Stimulated activated CD4-positive, alpha-beta T cell treated with anti-CD3 and anti-CD28 coated beads, TNF-alpha, amount 100 ng/mL, for 24 hours (primary cell): ENCODE results near the gene CORO1C.

Experiments
- DNase-seq, 3 experiments: peaks; one replicate each; pipeline ENCODE4 v3.0.0-alpha.2; 2020; ENCODE audit warnings: low read depth in 3 of 3

CORO1C gene

DNA sequence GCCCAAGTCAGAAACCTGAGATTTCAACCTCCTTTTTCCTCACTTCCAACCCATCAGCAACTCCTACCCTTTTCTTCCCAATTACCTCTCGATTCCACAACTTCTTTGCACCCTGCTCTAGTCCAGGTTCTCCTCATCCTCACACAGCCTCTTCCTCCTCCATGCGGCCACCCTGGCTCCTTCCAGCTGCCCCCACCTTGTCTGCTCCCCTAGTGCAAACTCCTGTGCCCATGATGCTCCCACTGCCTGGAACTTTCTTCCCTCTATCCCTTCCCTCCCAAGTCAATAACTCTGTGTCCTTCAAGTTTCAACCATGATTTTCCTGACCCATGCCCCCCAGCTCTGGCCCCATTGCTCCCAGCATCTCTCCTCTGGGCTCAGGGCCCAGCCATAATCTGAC lies 115.0 kb downstream of the CORO1C start:
- no peak for DNase-seq

DNA sequence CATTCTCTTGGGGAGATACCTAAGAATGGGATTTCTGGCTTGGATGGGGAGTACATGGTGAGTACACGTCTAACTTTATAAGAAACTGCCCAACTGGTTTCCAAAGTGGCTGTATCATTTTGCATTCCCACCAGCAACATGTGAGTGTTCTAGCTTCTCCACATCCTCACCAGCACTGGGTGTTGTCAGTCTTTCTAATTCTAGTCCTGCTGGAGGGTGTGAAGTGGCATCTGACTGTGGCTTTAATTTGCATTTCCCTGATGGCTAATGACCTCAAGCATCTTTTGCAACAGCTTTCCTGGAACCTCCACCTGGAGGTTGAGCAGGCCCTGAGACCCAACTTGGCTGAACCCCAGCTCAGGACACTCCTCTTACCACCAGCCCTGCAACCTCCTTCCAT lies 115.4 kb downstream of the CORO1C start:
- no peak for DNase-seq

DNA sequence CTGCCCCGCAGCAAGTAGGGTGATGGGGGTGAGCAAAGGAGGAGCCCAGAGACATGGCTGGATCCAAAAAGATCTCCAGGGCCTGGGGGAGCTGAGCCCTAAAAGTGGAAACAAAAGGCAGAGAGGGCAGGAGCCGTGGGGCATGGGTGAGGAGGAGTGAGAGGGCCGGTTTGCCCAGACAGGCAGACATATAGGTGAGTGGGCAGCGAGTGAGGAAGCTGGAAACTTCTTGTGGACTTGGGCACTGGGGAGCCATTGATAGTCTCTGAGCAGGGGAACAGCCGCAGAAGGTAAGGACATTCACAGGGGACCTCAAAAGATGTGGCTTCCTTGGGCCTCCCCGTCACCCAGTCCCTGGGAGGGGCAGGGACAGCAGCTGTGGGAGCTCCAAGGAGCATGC lies 116.7 kb downstream of the CORO1C start:
- no peak for DNase-seq

DNA sequence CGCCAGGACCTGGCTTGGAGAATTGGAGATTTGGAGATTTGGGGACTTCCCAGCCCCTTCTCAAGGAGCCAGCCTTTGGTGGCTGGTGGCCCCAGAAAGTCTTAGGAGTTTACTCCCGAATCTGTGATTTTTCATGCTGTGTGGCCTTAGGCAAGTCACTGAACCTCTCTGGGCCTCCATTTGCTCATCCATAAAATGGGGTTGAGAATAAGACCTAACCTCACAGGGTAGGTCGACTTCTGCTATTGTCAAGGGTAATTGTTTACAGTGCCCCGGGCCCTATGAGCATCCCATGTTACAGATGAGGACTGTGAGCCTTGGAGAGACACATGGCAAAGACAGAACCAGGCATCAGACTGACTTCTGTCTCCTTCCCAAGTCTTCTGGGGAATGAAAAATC lies 117.3 kb downstream of the CORO1C start:
- DNase-seq, result no peak

DNA sequence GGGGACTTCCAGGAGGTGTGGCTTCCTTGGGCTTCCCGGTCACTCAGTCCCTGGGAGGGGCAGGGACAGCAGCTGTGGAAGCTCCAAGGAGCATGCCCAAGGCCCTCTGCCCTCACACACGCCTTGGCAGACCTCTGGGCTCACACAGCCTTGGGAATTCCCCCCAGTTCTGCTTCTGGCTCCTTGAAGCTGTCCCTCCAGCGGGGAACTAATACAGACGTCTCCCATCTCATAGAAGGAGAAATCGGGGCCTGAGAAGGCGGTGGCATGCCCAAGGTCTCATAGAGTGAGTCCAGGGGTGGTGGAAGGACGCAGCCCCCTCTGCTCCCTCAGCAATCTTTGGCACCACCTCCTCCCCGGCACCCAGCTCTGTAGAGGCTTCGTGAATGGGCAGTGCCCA lies 117.8 kb downstream of the CORO1C start:
- DNase-seq, result no peak

DNA sequence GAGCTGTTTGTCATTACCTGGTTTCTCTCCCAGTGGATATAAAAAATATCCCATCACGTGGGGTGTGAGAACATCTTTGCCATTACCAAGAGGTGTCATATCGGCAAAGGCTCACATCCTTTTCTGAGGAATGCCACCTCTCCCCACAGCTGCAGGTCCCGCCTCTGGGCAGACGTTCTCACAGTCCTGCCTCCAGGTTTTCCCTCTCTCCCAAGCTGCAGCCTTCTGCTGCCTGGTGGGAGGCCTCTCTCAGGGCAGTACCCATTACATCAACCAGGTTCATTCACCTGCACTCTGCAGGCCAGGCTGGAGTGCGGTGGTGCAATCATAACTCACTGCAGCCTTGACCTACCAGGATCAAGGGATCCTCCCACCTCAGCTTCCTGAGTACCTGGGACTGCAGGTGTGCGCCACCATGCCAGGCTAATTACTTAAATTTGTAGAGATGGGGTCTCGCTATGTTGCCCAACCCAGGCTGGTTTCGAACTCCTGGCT lies 118.5 kb downstream of the CORO1C start:
- no peak for DNase-seq

DNA sequence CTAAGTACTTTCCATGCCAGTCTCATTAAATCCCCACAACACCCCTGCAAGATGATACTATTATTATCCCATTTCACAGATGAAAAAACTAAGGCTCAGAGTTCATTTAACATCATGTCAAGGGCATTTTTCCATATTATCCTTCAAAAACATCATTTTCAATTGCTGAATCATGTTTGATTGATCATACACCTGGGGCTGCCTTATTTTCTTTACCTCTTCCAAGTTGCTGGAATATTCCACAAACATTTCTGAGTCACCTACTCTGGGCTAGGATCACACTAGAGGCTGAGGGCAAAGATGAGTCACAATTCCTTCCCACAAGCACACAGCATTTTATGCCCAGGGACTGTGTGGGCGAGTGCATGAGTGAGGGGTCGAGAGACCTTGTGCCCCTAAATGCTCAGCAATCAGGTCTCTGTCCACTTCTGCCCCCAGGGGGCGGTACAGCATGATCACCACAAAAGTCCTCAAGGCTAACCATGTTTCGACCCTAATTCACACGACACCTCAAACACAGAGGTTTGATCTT lies 119.4 kb downstream of the CORO1C start:
- DNase-seq, result peak in 1 of 3 experiments; percentile 59

DNA sequence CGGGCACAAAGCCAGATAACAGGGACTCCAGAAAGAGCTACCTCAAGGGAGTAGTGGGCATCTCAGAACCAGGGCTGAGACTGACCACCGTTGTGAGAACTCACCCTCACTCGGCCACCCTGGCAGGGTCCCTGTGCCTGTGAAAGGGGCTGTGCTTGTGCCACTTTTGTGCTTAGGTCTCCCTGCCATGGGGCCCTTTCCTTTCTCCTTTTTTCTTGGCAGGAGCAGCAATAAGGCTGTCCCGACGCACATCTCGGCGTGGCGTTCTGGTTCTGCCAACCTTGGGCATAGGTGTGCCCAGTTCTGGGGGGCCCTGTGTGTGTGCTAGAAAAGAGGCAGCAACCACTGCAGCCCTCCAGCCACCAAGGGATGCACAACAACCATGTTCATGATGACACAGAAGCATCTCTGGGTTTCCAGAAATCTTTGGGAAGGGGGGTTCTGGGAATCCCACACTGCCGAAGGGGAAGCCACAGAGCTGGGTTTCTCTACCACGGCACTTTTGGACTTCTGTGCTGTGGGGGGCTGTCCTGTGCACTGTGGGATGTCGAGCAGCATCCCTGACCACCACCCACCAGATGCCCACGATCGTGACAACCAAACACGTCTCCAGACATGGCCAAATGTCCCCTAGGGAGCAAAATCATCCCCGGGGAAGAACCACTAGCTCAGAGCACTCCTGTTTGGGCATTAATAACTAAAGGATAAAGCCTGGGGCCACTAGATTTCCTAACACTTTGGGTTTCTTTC lies 120.3 kb downstream of the CORO1C start:
- DNase-seq, result no peak

DNA sequence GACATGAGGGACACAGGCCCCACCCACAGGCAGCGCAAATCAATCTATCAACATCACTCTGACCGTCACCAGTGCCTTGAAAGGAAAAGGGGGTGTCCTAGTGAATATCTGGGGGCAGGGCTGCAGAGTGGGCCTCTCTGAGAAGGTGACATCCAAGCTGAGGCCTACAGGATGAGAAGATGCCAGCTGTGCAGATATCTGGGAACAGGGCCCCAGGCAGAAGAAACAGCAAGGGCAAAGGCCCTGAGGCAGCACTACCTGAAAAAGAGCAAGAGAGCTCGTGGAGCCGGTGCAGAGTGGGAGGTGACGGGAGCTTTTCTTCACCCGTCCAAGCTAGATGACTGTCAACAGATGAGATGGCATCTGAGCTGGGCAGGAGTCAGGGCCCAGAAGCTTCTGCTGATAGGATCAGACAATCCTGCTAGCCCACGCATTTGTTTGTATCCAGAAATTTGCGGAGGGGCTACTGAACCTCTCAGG lies 120.9 kb downstream of the CORO1C start:
- no peak for DNase-seq

DNA sequence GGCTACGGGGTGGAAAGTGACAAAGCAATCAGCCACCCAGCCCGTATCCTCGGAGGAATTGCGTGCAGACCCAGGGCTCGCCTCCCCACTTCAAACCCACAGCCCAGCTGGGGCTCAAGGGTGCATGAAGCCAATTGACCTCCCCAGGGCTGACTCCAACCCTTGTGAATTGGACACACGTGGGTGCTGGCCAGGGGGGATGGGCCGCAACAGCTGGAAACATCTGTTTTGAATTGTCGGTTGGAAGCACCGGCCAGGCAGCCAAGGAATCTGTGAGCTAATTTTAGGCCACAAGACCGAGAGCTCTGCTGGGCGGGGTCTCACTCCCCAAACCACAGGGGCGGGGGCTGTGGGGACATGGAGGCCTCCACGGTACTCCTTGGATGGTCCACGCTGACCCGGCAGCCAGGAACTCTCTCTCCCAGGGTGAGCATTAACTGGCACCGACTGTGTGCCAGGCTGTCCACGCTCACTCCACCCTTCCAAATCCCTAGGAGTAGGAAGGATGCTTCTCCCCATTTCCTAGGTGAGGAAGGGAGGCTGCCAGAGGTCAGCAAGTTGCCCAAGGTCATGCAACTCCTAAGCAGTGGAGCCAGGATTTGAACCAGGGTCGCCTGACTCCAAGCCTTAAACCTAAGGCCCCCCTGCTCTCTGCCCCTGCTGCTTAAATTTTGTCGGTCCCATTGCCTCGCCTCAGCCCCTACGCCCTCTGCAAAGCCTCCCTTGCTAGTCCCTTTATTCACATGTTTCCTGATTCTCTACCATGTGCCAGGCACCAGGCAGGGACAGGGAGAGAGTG lies 121.6 kb downstream of the CORO1C start:
- no peak for DNase-seq

DNA sequence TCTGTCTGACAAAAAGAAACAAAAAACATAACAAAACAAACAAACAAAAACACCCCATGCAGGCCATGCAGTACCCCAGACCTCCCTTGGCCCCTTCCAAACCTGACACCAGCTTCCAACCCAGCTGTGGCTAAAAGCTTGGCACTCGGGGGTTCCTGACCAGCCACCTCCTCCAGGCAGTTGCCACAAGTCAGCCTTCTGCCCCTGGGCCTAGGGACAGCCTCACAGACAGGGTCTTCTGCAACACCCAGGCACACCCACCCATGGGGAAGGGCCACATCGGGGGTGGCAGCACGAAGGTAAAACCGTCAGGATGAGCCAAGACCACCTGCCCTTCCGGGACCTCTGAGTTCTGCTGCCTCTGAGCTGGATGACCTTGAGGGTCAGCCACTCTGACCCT lies 122.7 kb downstream of the CORO1C start:
- DNase-seq, result no peak

DNA sequence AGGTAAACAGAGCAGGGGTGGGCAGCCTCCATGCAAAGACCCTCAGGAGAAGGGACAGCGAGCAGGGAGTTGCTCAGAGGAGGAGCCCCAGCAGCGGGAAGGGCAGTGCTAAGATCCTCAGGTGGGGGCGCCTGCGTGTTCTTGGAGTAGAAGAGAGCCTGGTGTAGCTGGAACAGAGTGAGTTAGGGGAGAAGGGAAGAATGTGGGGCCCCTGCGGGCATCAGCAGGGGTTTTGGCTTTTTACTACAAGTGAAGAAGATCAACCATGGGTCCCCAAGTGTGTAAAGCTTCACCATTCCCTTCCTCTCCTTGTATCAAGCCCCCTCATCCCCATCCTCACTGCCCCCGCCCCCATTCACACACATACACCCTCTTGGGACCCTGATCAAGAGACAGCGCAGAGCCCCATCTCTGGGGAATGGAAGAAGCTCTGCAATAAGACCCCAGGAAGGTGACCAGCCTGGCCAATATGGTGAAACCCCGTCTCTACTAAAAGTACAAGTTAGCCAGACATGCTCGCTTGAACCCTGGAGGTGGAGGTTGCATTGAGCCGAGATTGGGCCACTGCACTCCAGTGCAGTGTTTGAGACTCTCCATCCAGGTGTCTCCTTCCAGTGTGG lies 123.2 kb downstream of the CORO1C start:
- DNase-seq, result no peak

DNA sequence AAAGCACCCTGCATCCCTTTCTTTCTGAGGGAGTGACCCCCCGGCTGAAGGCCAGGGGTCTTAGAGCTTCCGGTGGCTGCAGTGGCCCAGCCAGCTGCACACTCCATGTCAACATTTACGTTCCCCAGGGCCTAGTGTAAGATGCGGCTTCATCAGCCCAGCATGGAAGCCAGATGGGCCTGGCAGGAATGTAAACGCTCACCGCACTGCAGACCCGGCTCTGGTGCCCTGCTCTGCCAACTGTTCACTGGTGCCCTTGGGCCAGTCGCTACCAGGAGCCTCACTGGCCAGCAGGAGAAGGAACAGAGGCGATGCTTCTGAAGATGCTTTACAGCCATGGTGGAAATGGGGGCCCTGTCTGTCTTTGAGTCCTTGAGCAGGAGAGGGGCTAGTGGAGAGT lies 124.8 kb downstream of the CORO1C start:
- DNase-seq, result no peak

DNA sequence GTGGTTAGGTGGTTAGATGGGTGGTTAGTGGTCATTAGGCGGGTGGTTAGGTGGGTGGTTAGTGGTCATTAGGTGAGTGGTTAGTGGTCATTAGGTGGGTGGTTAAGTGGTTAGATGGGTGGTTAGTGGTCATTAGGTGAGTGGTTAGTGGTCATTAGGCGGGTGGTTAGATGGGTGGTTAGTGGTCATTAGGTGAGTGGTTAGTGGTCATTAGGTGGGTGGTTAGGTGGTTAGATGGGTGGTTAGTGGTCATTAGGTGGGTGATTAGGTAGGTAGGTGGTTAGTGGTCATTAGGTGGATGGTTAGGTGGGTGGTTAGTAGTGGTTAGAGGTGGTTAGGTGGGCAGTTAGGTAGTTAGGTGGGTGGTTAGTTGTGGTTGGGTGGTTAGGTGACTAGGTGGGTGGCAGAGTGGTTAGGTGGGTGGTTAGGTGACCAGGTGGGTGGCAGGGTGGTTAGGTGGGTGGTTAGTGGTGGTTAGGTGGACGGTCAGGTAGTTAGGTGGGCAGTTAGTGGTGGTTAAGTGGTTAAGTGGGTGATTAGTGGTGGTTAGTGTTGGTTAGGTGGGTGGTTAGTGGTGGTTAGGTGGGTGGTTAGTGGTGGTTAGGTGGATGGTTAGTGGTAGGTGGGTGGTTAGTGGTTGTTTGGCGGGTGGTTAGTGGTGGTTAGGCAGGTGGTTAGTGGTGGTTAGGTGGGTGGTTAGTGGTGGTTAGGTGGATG lies 125.5 kb downstream of the CORO1C start:
- DNase-seq, result no peak

DNA sequence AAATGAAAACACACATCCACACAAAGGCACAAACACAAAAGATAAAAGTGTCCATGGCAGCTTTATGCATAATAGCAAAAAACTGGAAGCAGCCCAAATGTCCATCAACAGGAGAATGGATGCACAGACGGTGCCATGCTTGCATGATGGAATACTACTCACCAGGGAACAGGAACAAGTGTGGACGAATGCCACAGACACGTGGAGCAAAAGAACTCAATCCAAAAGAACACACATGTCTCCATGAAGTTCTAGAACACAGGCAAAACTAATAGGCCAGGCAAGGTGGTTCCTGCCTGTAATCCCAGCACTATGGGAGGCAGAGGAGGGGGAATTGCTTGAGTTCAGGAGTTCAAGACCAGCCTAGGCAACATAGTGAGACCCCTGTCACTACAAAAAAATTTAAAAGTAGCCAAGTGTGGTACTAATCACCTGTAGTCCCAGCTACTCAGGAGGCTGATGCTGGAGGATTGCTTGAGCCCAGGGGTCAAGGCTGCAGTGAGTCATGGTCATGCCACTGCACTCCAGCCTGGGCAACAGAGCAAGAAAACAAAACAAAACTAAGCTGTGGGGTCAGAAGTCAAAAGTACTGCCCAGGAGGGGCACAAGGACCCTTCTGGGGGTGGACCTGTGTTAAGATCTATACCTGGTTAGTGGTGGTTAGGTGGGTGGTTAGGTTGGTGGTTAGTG lies 126.2 kb downstream of the CORO1C start:
- DNase-seq, result no peak

DNA sequence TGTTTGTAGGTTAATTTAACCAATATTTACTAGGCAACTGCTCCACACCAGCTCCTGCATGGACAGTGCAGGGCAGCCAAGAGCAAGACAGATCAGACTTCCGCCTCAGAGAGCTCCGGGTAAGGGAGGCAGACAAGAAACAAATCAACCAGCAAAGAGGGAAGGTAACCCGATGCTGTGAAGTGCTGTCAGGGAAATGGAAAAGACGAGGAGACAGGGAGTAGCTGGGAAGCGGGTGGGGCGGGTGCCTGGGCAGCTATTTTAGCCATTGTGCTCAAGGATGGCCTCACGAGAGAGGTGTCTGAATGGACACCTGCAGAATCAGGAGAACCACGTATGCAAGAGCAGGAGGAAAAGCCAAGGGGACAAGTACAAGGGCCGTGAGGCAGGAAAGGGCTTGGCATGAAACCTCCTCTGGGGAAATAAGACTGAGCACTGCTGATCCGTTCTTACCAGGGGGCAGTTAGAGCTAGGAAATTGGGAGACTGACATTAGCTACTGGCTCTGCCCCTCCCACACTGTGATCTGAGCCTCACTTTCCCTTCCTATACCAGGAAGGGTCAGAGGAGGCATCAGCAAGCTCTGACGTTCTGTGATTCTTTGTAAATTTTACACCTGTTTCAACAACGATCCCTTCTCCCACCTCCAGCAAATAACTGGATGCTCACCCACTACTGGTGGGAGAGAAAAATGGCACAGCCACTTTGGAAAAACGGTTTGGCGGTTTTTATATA lies 126.9 kb downstream of the CORO1C start:
- DNase-seq, result no peak

DNA sequence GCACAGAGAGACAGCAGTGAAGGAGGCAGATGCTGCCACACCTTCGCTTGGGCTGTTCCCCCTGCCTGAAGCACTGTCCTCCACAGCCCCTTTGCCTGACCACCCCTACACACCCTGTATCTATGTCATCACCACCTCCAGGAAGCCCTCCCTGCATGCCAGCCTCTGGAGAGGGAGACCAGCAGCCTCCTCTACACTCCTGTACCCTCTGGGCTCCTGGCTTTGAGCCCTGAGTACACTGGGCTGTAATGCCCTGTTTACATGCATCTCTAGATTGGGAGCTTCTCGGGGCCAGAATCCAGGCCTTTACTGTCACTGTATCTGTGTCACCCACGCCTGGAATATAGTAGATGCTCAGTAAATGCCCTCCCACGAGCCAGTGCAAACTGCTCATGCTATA lies 127.6 kb downstream of the CORO1C start:
- no peak for DNase-seq

DNA sequence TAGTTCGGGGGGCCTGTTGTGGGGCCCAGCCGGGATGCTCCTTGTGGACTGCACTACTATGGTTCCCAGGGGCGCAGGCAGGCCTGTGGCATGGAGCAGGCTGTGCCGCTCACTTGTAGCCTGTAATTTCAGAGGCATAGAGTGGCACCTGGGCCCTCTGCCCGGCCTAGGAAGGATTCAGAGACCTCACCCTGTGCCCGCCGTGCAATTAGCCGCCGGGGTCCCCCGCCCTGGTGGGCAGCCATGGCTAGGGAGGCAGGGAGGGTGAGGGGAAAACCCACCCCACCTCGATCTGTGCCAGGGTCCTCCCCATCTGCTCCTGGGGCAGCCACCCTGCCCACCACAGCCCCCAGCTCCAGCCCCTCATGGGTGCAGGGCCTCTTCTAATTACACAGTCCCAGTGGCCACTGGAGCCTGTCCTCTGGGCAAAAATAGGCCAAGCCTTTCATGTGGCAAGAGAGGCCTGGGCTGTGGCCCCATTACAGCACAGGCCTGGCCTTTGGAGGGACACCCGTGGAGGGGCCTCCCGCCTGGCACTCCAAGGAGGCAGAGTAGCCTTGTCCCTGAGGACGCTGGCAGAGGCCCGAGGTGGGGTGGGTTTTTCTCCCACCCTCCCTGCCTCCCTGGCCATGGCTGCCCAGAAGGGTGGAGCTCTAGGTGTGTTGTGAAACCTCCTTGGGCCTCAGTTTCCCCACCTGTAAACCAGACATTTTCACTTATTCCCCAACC lies 128.2 kb downstream of the CORO1C start:
- no peak for DNase-seq

DNA sequence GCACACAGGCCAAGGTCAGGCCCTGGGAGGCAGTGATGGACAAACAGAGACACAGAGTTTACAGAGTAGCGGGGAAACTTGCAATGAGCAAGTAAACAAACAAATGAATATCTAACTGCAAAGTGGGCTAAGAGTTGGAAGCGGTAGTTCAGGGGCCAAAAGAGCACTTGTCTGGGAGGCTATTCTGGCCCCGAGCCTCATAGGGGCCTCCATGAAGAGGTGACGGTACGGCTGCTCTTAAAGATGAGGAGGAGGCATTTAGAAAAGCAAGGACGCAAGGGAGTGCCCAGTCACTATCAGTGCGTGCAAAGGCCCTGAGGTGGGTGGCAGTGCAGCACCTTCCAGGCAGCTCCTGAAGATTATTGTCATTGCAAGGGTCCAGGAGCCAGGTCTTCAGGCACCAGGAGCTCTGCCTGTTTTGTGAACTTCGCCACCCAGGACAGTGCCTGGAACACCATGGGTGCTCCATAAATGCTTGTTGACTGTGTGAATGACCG lies 129.1 kb downstream of the CORO1C start:
- no peak for DNase-seq

DNA sequence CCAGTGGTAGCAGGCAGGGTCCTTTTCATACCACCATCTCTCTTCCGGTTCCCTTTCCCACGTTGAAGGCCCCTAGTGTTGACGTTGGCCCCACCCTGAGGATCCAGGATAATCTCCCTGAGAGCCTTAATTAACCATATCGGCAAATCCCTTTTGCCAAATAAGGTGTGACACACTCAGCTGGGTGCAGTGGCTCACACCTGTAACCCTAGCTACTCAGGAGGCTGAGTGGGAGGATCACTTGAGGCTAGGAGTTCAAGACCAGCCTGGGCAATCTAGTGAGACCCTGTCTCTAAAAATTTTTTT lies 130.7 kb downstream of the CORO1C start:
- no peak for DNase-seq
